Lower lobe of right lung (tissue), 2 donors: ENCODE data around the gene TMPRSS12. TPM values are rescaled to one million over a fixed set of nuclear protein-coding genes. Genes with fewer than 3 reads are reported as not detected.
"Not testable (repeated sequence)": the region's sequence is repeated elsewhere in the genome, so short reads cannot be mapped to it uniquely, and the experiment has no call there.

Experiments
- ATAC-seq, 2 donors: fragments of 200-7000 bp; cut with Tn5 transposase; one replicate each; pipeline ENCODE4 v1.9.1; 2020 to 2022; ENCODE audit warnings: mild to moderate bottlenecking in 2 of 2, moderate library complexity in 2 of 2
- DNase-seq: peaks from one replicate; pipeline ENCODE4 v3.0.0-alpha.2; 2020
- H3K27ac ChIP-seq: fragments of 200-600 bp; one replicate; pipeline ENCODE4 v1.8.0; 2022
- H3K27me3 ChIP-seq: fragments of 200-600 bp; one replicate; pipeline ENCODE4 v1.8.0; 2022; ENCODE audit warnings: low read depth
- H3K36me3 ChIP-seq: fragments of 200-600 bp; one replicate; pipeline ENCODE4 v1.8.0; 2022; ENCODE audit warnings: mild to moderate bottlenecking
- H3K4me1 ChIP-seq: fragments of 200-600 bp; one replicate; pipeline ENCODE4 v1.8.0; 2022
- H3K4me3 ChIP-seq: fragments of 200-600 bp; one replicate; pipeline ENCODE4 v1.8.0; 2022; ENCODE audit warnings: mild to moderate bottlenecking
- H3K9me3 ChIP-seq: fragments of 200-600 bp; one replicate; pipeline ENCODE4 v1.8.0; 2022
- CTCF ChIP-seq: fragments of 200-600 bp; IDR thresholded peaks from one replicate; pipeline ENCODE4 v1.8.0; 2022; ENCODE audit warnings: antibody characterized with exemption, mild to moderate bottlenecking
- intact Hi-C: fragments of 100-400 bp; cut with DNase I; formaldehyde crosslinking; loops from one replicate; pipeline ENCODE4 v1.11.0; 2022
- total RNA-seq: library from RNA; stranded (reverse); fragmentation: NEBNext Ultra II Directional; extraction: Animal tissue kit (Norgen Biotek cat#: 25700); gene quantifications from one replicate; pipeline ENCODE4 v1.2.1, GENCODE V29; 2021
- donor health status: DM: no; HTN: yes; CAD: no; lungs with severe emphysema.

TMPRSS12 gene
- total RNA-seq, 1 donor from 2014 or later: not detected

GRCh38 chr12:50845021-50845647, 2.4 kb downstream of the TMPRSS12 start:
- intact Hi-C loops: no loop called here
- no peak for DNase-seq
- H3K9me3 ChIP-seq: peaks cover 4% of the 10 kb centered on the region
- H3K36me3 ChIP-seq: no peaks in the 10 kb centered on the region
- H3K4me3 ChIP-seq: no peak overlapping the region
- no peak overlapping the region for H3K27ac ChIP-seq
- ATAC-seq: no peak
- no peaks in the 10 kb centered on the region for H3K27me3 ChIP-seq
- H3K4me1 ChIP-seq: no peaks in the 10 kb centered on the region
- no peak for TF ChIP-seq CTCF

- Histone ChIP-seq H3K36me3 (no peaks in the 10 kb centered on the region), H3K4me1 (no peaks in the 10 kb centered on the region), H3K4me3 (no peak overlapping the region), H3K27me3 (no peaks in the 10 kb centered on the region), H3K9me3 (no peaks in the 10 kb centered on the region), H3K27ac (no peak overlapping the region)
- DNase-seq (no peak), ATAC-seq (no peak)
- intact Hi-C loops: no loop called here
- no peak for TF ChIP-seq CTCF
Measured at GRCh38 chr12:50848963-50849362, 6.2 kb downstream of the TMPRSS12 start.

- H3K4me3 ChIP-seq, DNase-seq, H3K9me3 ChIP-seq, ATAC-seq, intact Hi-C loops, H3K27me3 ChIP-seq, H3K27ac ChIP-seq, H3K4me1 ChIP-seq, H3K36me3 ChIP-seq: not testable (repeated sequence)
Measured at GRCh38 chr12:50855218-50855617, 12.5 kb downstream of the TMPRSS12 start.

GRCh38 chr12:50855679-50856078, 13.0 kb downstream of the TMPRSS12 start:
- H3K4me1 ChIP-seq, intact Hi-C loops, H3K4me3 ChIP-seq, H3K27me3 ChIP-seq, H3K27ac ChIP-seq, H3K9me3 ChIP-seq, ATAC-seq, DNase-seq, H3K36me3 ChIP-seq: not testable (repeated sequence)

- TF ChIP-seq CTCF: no peak
- intact Hi-C loops: no loop called here
- Histone ChIP-seq H3K36me3 (no peaks in the 10 kb centered on the region), H3K27me3 (no peaks in the 10 kb centered on the region), H3K9me3 (no peaks in the 10 kb centered on the region), H3K4me3 (no peak overlapping the region), H3K27ac (no peak overlapping the region), H3K4me1 (no peaks in the 10 kb centered on the region)
- no peak for ATAC-seq
- DNase-seq: no peak
Measured at GRCh38 chr12:50859621-50860310, 17.0 kb downstream of the TMPRSS12 start.

GRCh38 chr12:50862316-50862715, 19.6 kb downstream of the TMPRSS12 start:
- DNase-seq (no peak), ATAC-seq (no peak)
- intact Hi-C loops: no loop called here
- no peaks in the 10 kb centered on the region for H3K36me3 ChIP-seq
- H3K27me3 ChIP-seq: no peaks in the 10 kb centered on the region
- H3K27ac ChIP-seq: no peak overlapping the region
- TF ChIP-seq CTCF: no peak
- H3K4me3 ChIP-seq: no peak overlapping the region
- H3K9me3 ChIP-seq: peaks cover 4% of the 10 kb centered on the region
- no peaks in the 10 kb centered on the region for H3K4me1 ChIP-seq
